ENCODE data around the gene UNC50.

DNA sequence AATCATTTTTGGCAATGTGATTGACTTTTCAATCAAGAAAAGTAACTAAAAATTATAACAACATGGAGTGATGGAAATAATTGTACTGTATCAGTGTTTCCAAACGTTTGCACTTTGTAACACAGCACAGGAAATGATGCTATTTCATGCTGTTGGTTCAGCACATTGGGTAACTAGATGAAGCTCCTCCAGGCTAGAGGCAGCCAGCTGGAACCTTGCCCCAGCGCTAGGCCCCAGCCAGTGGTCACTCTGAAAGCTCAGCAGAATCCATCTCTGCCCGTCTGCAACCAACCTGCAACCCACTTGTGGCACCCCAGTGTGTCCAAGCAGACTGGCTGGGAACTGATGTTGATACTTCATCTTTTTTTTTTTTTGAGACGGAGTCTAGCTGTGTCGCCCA, 15.3 kb downstream of the UNC50 start:
- TF ChIP-seq CTCF (IDR thresholded peaks at IDR 0.05; ENCODE audit: poor library complexity) (no peak), EZH2 (IDR thresholded peaks at IDR 0.05; ENCODE audit: borderline replicate concordance) (no peak), EZH2phosphoT487 (IDR thresholded peaks at IDR 0.05; ENCODE audit: low read depth, severe bottlenecking, unreplicated experiment) (no peak)
